ENCODE data around the gene CNIH4.
"Not testable (repeated sequence)": the region's sequence is repeated elsewhere in the genome, so short reads cannot be mapped to it uniquely, and the experiment has no call there.

Gene CNIH4

GRCh38 chr1:224349716-224350115 is 7.0 kb upstream of the CNIH4 start:
- DNase-seq = not testable (repeated sequence)

- DNase-seq = not testable (repeated sequence)
Observed at GRCh38 chr1:224352436-224353085, 4.1 kb upstream of the CNIH4 start.

- DNase-seq = no peak
Observed at GRCh38 chr1:224353975-224354925, 2.4 kb upstream of the CNIH4 start.

GRCh38 chr1:224357626-224358124 is 996 bp downstream of the CNIH4 start:
- DNase-seq = no peak

GRCh38 chr1:224358237-224358636 is 1.6 kb downstream of the CNIH4 start:
- no peak for DNase-seq

GRCh38 chr1:224359207-224359606 is 2.5 kb downstream of the CNIH4 start:
- DNase-seq = no peak

- no peak for DNase-seq
Observed at GRCh38 chr1:224368409-224368808, 11.7 kb downstream of the CNIH4 start.

- DNase-seq = no peak
Observed at GRCh38 chr1:224373008-224373590, 16.4 kb downstream of the CNIH4 start.

GRCh38 chr1:224375059-224375458 is 18.4 kb downstream of the CNIH4 start:
- no peak for DNase-seq

GRCh38 chr1:224377676-224378006 is 21.0 kb downstream of the CNIH4 start:
- DNase-seq = no peak

- DNase-seq = no peak
Observed at GRCh38 chr1:224378855-224379631, 22.4 kb downstream of the CNIH4 start.

- no peak for DNase-seq
Observed at GRCh38 chr1:224380003-224380402, 23.3 kb downstream of the CNIH4 start.

- no peak for DNase-seq
Observed at GRCh38 chr1:224381880-224382548, 25.3 kb downstream of the CNIH4 start.

- no peak for DNase-seq
Observed at GRCh38 chr1:224383218-224383617, 26.5 kb downstream of the CNIH4 start.

- DNase-seq = no peak
Observed at GRCh38 chr1:224387302-224387912, 30.7 kb downstream of the CNIH4 start.

- DNase-seq = no peak
Observed at GRCh38 chr1:224387943-224388342, 31.3 kb downstream of the CNIH4 start.

GRCh38 chr1:224390517-224390916 is 33.8 kb downstream of the CNIH4 start:
- DNase-seq = no peak

GRCh38 chr1:224392411-224393249 is 36.0 kb downstream of the CNIH4 start:
- no peak for DNase-seq

- DNase-seq = no peak
Observed at GRCh38 chr1:224393294-224393693, 36.6 kb downstream of the CNIH4 start.

GRCh38 chr1:224399887-224400286 is 43.2 kb downstream of the CNIH4 start:
- DNase-seq = no peak

GRCh38 chr1:224402472-224403036 is 45.9 kb downstream of the CNIH4 start:
- no peak for DNase-seq
